HCT116 (cell line): ENCODE results near the gene TCF7L2.

Experiments used
- CTCF ChIP-seq, 3 experiments: fragments of 200-600 bp in 1 of 3; sonication (generic) in 1 of 3; IDR thresholded peaks in 2 of 3; conservative IDR thresholded peaks in 1 of 3; 2 replicates each; pipeline ENCODE4 v1.5.1; 2012 to 2017; ENCODE audit warnings: low read depth in 2 of 3, low read length in 2 of 3, antibody characterized with exemption in 1 of 3, borderline replicate concordance in 1 of 3, control low read depth in 1 of 3, mild to moderate bottlenecking in 1 of 3, mixed read lengths in 1 of 3, mixed run types in 1 of 3, moderate library complexity in 1 of 3; ENCODE audit not compliant: insufficient read depth in 1 of 3
- EGR1 ChIP-seq: IDR thresholded peaks from 2 replicates; pipeline ENCODE4 v1.6.1; 2012; ENCODE audit warnings: low read depth
- EZH2 ChIP-seq: fragments of 200-600 bp; sonication (generic); IDR thresholded peaks from 2 replicates; pipeline ENCODE4 v1.6.1; 2017; ENCODE audit warnings: antibody characterized with exemption, mixed run types
- REST ChIP-seq: IDR thresholded peaks from 2 replicates; pipeline ENCODE4 v1.6.1; 2012; ENCODE audit warnings: low read depth

- TF ChIP-seq CTCF (IDR thresholded peaks at IDR 0.05 in 2 of 3, conservative IDR thresholded peaks at IDR 0.05 in 1 of 3; ENCODE audit: borderline replicate concordance in 1 of 3, insufficient read depth in 1 of 3, low read depth in 2 of 3, low read length in 2 of 3) (no peak), REST (no peak), EZH2 (no peak), EGR1 (no peak)
Measured at GRCh38 chr10:113115556-113115955, 165.5 kb downstream of the TCF7L2 start.
